Measurements from ENCODE around the gene MSGN1. TPM values are rescaled to one million over a fixed set of nuclear protein-coding genes. Genes with fewer than 3 reads are reported as not detected.

Gene MSGN1
- total and polyA plus RNA-seq, 12 donors: not detected

DNA sequence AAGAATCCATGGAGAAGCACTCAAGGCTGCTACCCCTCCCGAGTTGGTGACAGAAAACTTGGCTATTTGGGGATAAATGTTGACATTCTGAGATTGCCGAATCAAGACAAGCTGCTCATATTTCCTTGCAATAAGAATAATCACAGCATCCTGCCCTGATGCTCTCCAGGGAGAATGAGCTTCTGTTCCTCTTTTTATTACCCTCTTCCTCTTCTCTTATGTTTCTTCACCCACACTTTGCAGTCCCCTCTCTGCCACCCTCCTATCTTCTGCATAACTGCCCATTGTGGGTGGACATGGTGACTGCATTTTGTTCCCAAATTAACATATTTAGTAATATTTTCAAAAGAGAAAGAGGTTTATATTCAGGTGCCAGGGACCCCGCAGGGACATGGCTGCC lies 11.9 kb upstream of the MSGN1 start:
- ATAC-seq: no peak
- intact Hi-C loops (cut with DNase I): no loop called here
- peaks cover 0 to 19% (median 12%) of the 10 kb centered on the region in 9 donors for H3K4me1 ChIP-seq
- H3K27me3 ChIP-seq: no peaks in the 10 kb centered on the region
- 57 to 66% methylated on average over 3 of the region's 3 CpGs for WGBS, 2 donors
- no peak for DNase-seq
- peak overlapping the region in 1 of 10 donors; percentile 7 for H3K27ac ChIP-seq
- no peaks in the 10 kb centered on the region for H3K36me3 ChIP-seq
- no peaks in the 10 kb centered on the region for H3K9me3 ChIP-seq
- TF ChIP-seq, protein P1, sequence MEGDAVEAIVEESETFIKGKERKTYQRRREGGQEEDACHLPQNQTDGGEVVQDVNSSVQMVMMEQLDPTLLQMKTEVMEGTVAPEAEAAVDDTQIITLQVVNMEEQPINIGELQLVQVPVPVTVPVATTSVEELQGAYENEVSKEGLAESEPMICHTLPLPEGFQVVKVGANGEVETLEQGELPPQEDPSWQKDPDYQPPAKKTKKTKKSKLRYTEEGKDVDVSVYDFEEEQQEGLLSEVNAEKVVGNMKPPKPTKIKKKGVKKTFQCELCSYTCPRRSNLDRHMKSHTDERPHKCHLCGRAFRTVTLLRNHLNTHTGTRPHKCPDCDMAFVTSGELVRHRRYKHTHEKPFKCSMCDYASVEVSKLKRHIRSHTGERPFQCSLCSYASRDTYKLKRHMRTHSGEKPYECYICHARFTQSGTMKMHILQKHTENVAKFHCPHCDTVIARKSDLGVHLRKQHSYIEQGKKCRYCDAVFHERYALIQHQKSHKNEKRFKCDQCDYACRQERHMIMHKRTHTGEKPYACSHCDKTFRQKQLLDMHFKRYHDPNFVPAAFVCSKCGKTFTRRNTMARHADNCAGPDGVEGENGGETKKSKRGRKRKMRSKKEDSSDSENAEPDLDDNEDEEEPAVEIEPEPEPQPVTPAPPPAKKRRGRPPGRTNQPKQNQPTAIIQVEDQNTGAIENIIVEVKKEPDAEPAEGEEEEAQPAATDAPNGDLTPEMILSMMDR (IDR thresholded peaks at IDR 0.05): no peak
- no peak overlapping the region for H3K4me3 ChIP-seq

DNA sequence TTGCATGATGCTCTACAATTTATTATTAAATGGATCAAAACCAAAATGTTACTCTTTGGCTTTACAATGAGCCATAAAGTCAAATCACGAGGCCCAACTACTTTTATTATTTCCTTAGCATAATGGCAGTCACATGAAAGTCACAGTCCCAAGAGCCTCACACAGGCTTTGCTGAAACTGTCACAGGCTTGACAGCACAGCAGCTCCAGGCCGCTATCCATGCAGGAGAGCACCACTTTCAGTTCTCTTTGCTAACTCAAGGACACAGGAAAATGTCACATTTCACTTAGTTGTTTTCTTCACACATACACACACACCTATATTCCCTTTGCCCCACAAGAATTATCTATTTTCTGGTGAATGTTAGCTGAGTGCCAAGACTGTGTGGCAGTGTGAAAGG lies 11.1 kb upstream of the MSGN1 start:
- TF ChIP-seq, protein P1 (IDR thresholded peaks at IDR 0.05): no peak
- ATAC-seq: peak in 4 of 8 donors; percentile 43 to 65 (median 54)
- DNase-seq: no peak
- Histone ChIP-seq H3K9me3 (no peaks in the 10 kb centered on the region), H3K36me3 (no peaks in the 10 kb centered on the region), H3K27ac (peak overlapping the region in 2 of 10 donors; percentile 7 to 11), H3K4me3 (no peak overlapping the region), H3K27me3 (no peaks in the 10 kb centered on the region), H3K4me1 (peaks cover 0 to 17% (median 7%) of the 10 kb centered on the region in 9 donors)
- 38 to 60% methylated on average over 2 of the region's 2 CpGs for WGBS, 2 donors
- intact Hi-C loops (cut with DNase I): no loop called here

DNA sequence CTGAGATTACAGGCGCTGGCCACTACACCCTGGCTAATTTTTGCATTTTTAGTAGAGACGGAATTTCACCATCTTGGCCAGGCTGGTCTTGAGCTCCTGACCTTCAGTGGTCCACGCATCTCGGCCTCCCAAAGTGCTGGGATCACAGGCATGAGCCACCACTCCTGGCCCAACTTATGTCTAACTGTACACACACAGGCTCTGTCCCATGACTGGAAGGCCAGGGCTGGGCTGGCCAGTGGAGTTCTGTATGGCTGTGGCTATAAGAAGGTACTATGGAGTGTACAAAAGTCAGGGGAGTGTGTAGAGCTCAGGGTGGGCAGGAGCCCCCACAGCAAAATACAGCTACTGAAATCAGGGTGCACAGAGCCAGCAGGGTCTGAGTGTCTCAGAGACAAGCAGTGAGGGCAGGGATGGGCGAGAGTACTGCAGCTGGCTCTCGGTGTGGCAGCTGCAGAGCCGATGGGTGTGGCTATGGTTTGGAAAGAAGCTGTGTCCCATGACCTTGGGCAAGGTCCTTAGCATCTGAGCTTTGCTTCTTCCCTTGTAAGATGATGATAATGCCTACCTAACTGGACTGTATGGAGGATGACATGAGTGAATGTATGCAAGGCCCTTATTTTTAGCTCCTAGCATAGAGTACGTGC lies 10.4 kb upstream of the MSGN1 start:
- H3K4me1 ChIP-seq: peaks cover 0 to 17% (median 4%) of the 10 kb centered on the region in 9 donors
- H3K4me3 ChIP-seq: no peak overlapping the region
- H3K36me3 ChIP-seq: no peaks in the 10 kb centered on the region
- H3K27ac ChIP-seq: no peak overlapping the region
- WGBS, 2 donors: 80 to 89% methylated on average over 8 of the region's 8 CpGs
- H3K27me3 ChIP-seq: no peaks in the 10 kb centered on the region
- intact Hi-C loops (cut with DNase I): no loop called here
- peak in 2 of 8 donors; percentile 53 to 59 for ATAC-seq
- DNase-seq: no peak
- TF ChIP-seq, protein P1 (IDR thresholded peaks at IDR 0.05): no peak
- H3K9me3 ChIP-seq: no peaks in the 10 kb centered on the region

DNA sequence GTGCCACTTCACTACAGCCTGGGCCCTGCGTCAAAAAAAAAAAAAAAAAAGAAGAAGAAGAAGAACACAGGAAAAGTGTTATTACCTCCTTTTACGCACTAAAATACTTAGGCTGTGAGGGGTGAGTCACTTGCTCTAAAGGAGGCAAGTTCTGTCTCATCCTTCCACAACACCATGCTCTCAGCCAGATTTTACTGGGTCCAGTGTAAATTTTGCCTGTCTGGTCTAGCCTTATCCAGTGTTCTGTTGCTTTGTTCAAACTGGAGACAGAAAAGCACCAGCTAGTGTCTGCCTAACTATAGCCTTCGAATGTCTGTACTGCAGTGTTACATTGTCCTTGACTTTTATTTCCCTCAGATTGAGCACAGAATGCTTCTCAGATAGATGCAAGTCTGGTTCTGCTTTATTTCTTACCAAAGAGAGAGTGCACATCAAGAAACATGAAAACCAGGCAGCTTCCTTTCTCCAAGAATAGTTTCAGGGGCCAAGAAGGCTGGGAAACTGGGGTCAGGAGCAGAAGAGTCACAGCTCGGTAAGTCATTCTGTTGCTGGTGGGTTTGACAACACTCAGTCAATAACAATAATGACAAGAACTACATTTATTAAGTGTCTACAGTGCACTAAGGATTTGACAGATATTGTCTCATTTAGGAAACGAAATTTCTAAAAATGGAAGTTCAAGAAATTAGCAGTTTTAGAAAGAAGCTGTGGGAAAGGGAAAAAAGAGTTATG lies 3.1 kb upstream of the MSGN1 start:
- TF ChIP-seq, protein P1 (IDR thresholded peaks at IDR 0.05): no peak
- WGBS, 2 donors: 67 to 74% methylated on average over 5 of the region's 5 CpGs
- peak overlapping the region in 4 of 10 donors; percentile 5 to 9 (median 6) for H3K4me3 ChIP-seq

More for the DNA sequence above, 3.1 kb upstream of the MSGN1 start:
- Histone ChIP-seq H3K27ac (peak overlapping the region; percentile 45 to 82 (median 64)), H3K36me3 (no peaks in the 10 kb centered on the region), H3K4me1 (peaks cover 0 to 17% (median 9%) of the 10 kb centered on the region in 9 donors), H3K9me3 (no peaks in the 10 kb centered on the region), H3K27me3 (no peaks in the 10 kb centered on the region)
- ATAC-seq (peak; percentile 18 to 68 (median 62)), DNase-seq (no peak)
- intact Hi-C loops (cut with DNase I): loop anchor here in 1 of 10 donors (5.0 kb wide), 1 partner anchor 41 kb away; no protein-coding TSS in a partner anchor
